HG02943 (cell line): Measurements from ENCODE around the gene WASF2.
A peak's percentile ranks its signal among the peaks of the same experiment; 100 is the strongest.

Experiments
- ATAC-seq: cut with Tn5 transposase; IDR thresholded peaks from one replicate; pipeline ENCODE4 v1.9.1; 2021; ENCODE audit warnings: mild to moderate bottlenecking, low read depth, moderate library complexity; ENCODE audit not compliant: unreplicated experiment

Gene WASF2

GRCh38 chr1:27381969-27382762, 107.8 kb downstream of the WASF2 start:
- no peak for ATAC-seq

- ATAC-seq, result no peak
Measured at GRCh38 chr1:27380766-27381733, 108.9 kb downstream of the WASF2 start.

- no peak for ATAC-seq
Measured at GRCh38 chr1:27380224-27380623, 109.7 kb downstream of the WASF2 start.

GRCh38 chr1:27379564-27380122, 110.3 kb downstream of the WASF2 start:
- no peak for ATAC-seq

- no peak for ATAC-seq
Measured at GRCh38 chr1:27377760-27378495, 112.0 kb downstream of the WASF2 start.

GRCh38 chr1:27374362-27375086, 115.4 kb downstream of the WASF2 start, which contains the start of gene FCN3:
FCN3 (minus strand) TSS chr1:27374824; CDS start chr1:27374818, 6 bp downstream.
- ATAC-seq, result no peak

- no peak for ATAC-seq
Measured at GRCh38 chr1:27372808-27373690, 116.9 kb downstream of the WASF2 start.

- ATAC-seq, result no peak
Measured at GRCh38 chr1:27372022-27372807, 117.8 kb downstream of the WASF2 start.

- ATAC-seq, result no peak
Measured at GRCh38 chr1:27368869-27369582, 120.9 kb downstream of the WASF2 start.

GRCh38 chr1:27367160-27367650, 122.8 kb downstream of the WASF2 start:
- no peak for ATAC-seq

GRCh38 chr1:27366411-27367159, 123.4 kb downstream of the WASF2 start, which contains the start of gene MAP3K6:
MAP3K6 (minus strand) TSS chr1:27366961; CDS start chr1:27366597, 364 bp downstream.
- ATAC-seq, result peak; percentile 24

- ATAC-seq, result peak; percentile 41
Measured at GRCh38 chr1:27366113-27366410, 123.9 kb downstream of the WASF2 start.

- peak; percentile 41 for ATAC-seq
Measured at GRCh38 chr1:27365372-27366112, 124.4 kb downstream of the WASF2 start.

- no peak for ATAC-seq
Measured at GRCh38 chr1:27364696-27365371, 125.1 kb downstream of the WASF2 start.
